NCI-H1048 (cell line): Measurements from ENCODE around the gene NDUFA9.

ENCODE experiments used
- DNase-seq: peaks from one replicate; lab custom pipeline; 2025; lab: John Stamatoyannopoulos, UW

Gene NDUFA9

GRCh38 chr12:4648501-4649357 is at the start of gene NDUFA9, which contains the start of gene AKAP3:
Gene NDUFA9, plus strand, starts transcription at chr12:4649114. Its CDS starts 13 bp downstream, at chr12:4649127.
Gene AKAP3, minus strand, starts transcription at chr12:4649051. Its CDS starts 10,855 bp downstream, at chr12:4638196.
- DNase-seq = peak; percentile 45

GRCh38 chr12:4603421-4603820 is 45.5 kb upstream of the NDUFA9 start:
- no peak for DNase-seq

- DNase-seq = no peak
Observed at GRCh38 chr12:4603946-4604345, 45.0 kb upstream of the NDUFA9 start.

GRCh38 chr12:4604684-4605193 is 44.2 kb upstream of the NDUFA9 start:
- peak; percentile 69 for DNase-seq

GRCh38 chr12:4607056-4607455 is 41.9 kb upstream of the NDUFA9 start:
- DNase-seq = no peak

- no peak for DNase-seq
Observed at GRCh38 chr12:4609071-4609470, 39.8 kb upstream of the NDUFA9 start.

GRCh38 chr12:4610481-4610880 is 38.4 kb upstream of the NDUFA9 start:
- no peak for DNase-seq

- DNase-seq = no peak
Observed at GRCh38 chr12:4615667-4616066, 33.2 kb upstream of the NDUFA9 start.

GRCh38 chr12:4621511-4621910 is 27.4 kb upstream of the NDUFA9 start:
- DNase-seq = no peak

- no peak for DNase-seq
Observed at GRCh38 chr12:4626543-4626942, 22.4 kb upstream of the NDUFA9 start.

- no peak for DNase-seq
Observed at GRCh38 chr12:4628406-4628805, 20.5 kb upstream of the NDUFA9 start.

- DNase-seq = no peak
Observed at GRCh38 chr12:4630262-4630661, 18.7 kb upstream of the NDUFA9 start.

GRCh38 chr12:4643747-4644146 is 5.2 kb upstream of the NDUFA9 start:
- no peak for DNase-seq

GRCh38 chr12:4645023-4645422 is 3.9 kb upstream of the NDUFA9 start:
- DNase-seq = no peak

- DNase-seq = no peak
Observed at GRCh38 chr12:4648104-4648500, 812 bp upstream of the NDUFA9 start.

- no peak for DNase-seq
Observed at GRCh38 chr12:4649358-4649661, 396 bp downstream of the NDUFA9 start.

GRCh38 chr12:4653257-4653656 is 4.3 kb downstream of the NDUFA9 start:
- DNase-seq = no peak

- DNase-seq = no peak
Observed at GRCh38 chr12:4653691-4654090, 4.8 kb downstream of the NDUFA9 start.

GRCh38 chr12:4663971-4664505 is 15.1 kb downstream of the NDUFA9 start:
- no peak for DNase-seq

- no peak for DNase-seq
Observed at GRCh38 chr12:4665236-4665635, 16.3 kb downstream of the NDUFA9 start.

GRCh38 chr12:4679711-4680110 is 30.8 kb downstream of the NDUFA9 start:
- DNase-seq = no peak

- DNase-seq = no peak
Observed at GRCh38 chr12:4681732-4682131, 32.8 kb downstream of the NDUFA9 start.

- no peak for DNase-seq
Observed at GRCh38 chr12:4685317-4685716, 36.4 kb downstream of the NDUFA9 start.

- DNase-seq = no peak
Observed at GRCh38 chr12:4690760-4691159, 41.8 kb downstream of the NDUFA9 start.
